GM23338 (cell line): ENCODE results near the gene SAMD11. TPM values are rescaled to one million over a fixed set of nuclear protein-coding genes. Genes with fewer than 3 reads are reported as not detected.

ENCODE experiments used
- ATAC-seq: fragments of 200-7000 bp; cut with Tn5 transposase; 3 replicates; pipeline ENCODE4 v1.9.1; 2020
- DNase-seq: peaks from one replicate; pipeline ENCODE4 v3.0.0-alpha.2; 2015; ENCODE audit warnings: low spot score
- H2AFZ ChIP-seq: fragments of 200-600 bp; sonication (generic); 2 replicates; pipeline ENCODE4 v1.8.0; 2016; ENCODE audit warnings: antibody characterized with exemption, mild to moderate bottlenecking, moderate library complexity
- H3F3A ChIP-seq: fragments of 200-600 bp; sonication (generic); replicated peaks from 2 replicates; pipeline ENCODE4 v1.8.0; 2017; ENCODE audit warnings: antibody characterized with exemption, mixed run types, low read depth
- H3K27ac ChIP-seq: fragments of 200-600 bp; sonication (generic); 2 replicates; pipeline ENCODE4 v1.6.1; 2016; ENCODE audit warnings: low read depth
- H3K27me3 ChIP-seq: fragments of 200-600 bp; sonication (generic); 2 replicates; pipeline ENCODE4 v1.8.0; 2016; ENCODE audit warnings: mild to moderate bottlenecking, mixed run types, moderate library complexity; ENCODE audit not compliant: insufficient read depth
- H3K36me3 ChIP-seq: fragments of 200-600 bp; sonication (generic); 2 replicates; pipeline ENCODE4 v1.8.0; 2016; ENCODE audit warnings: mild to moderate bottlenecking; ENCODE audit not compliant: insufficient read depth
- H3K4me1 ChIP-seq: fragments of 200-600 bp; sonication (generic); 2 replicates; pipeline ENCODE4 v1.8.0; 2016; ENCODE audit warnings: mild to moderate bottlenecking, moderate library complexity; ENCODE audit not compliant: insufficient read depth
- H3K4me2 ChIP-seq: fragments of 200-600 bp; sonication (generic); 2 replicates; pipeline ENCODE4 v1.7.1; 2017; ENCODE audit warnings: mixed run types
- H3K4me3 ChIP-seq: fragments of 200-600 bp; sonication (generic); 2 replicates; pipeline ENCODE4 v1.6.1; 2016; ENCODE audit warnings: mixed run types
- H3K79me2 ChIP-seq: fragments of 200-600 bp; sonication (generic); replicated peaks from 2 replicates; pipeline ENCODE4 v1.8.0; 2017; ENCODE audit warnings: mild to moderate bottlenecking; ENCODE audit not compliant: insufficient read depth
- H3K9me2 ChIP-seq: fragments of 200-600 bp; sonication (generic); 2 replicates; pipeline ENCODE4 v1.8.0; 2017; ENCODE audit not compliant: insufficient read depth
- H4K20me1 ChIP-seq: fragments of 200-600 bp; sonication (generic); replicated peaks from 2 replicates; pipeline ENCODE4 v1.8.0; 2017; ENCODE audit warnings: mild to moderate bottlenecking; ENCODE audit not compliant: insufficient read depth
- H3K27ac Mint-ChIP-seq: 2 replicates; pipeline ENCODE4 v1.8.0; 2020; ENCODE audit warnings: inconsistent platforms, mild to moderate bottlenecking, moderate library complexity, mixed read lengths
- H3K27me3 Mint-ChIP-seq: 3 replicates; pipeline ENCODE4 v1.8.0; 2022; ENCODE audit warnings: low read depth, mild to moderate bottlenecking, moderate library complexity, mixed read lengths, inconsistent platforms; ENCODE audit not compliant: insufficient read depth, poor library complexity
- H3K36me3 Mint-ChIP-seq: 3 replicates; pipeline ENCODE4 v1.8.0; 2021; ENCODE audit warnings: low read depth, mild to moderate bottlenecking, inconsistent platforms, moderate library complexity, mixed read lengths
- H3K4me1 Mint-ChIP-seq: 3 replicates; pipeline ENCODE4 v1.8.0; 2020; ENCODE audit warnings: mild to moderate bottlenecking, inconsistent platforms, mixed read lengths
- H3K4me3 Mint-ChIP-seq: 3 replicates; pipeline ENCODE4 v1.8.0; 2021; ENCODE audit warnings: moderate library complexity, mild to moderate bottlenecking, inconsistent platforms, mixed read lengths
- H3K9me3 Mint-ChIP-seq: 3 replicates; pipeline ENCODE4 v1.8.0; 2020; ENCODE audit warnings: moderate library complexity, mild to moderate bottlenecking, inconsistent platforms, mixed read lengths
- CREB1 ChIP-seq: fragments of 250-450 bp; sonication (Bioruptor Pico); IDR thresholded peaks from 2 replicates; pipeline ENCODE4 v1.5.0; 2020; ENCODE audit warnings: low read depth, mild to moderate bottlenecking, moderate library complexity
- CTCF ChIP-seq, 2 experiments: fragments of 200-600 bp in 1 of 2; sonication (generic) in 1 of 2; conservative IDR thresholded peaks; 2 replicates each; pipeline versions ENCODE4 v1.5.1 to v1.6.1; 2016 to 2017; ENCODE audit warnings: antibody characterized with exemption in 2 of 2, low read depth in 2 of 2, mild to moderate bottlenecking in 2 of 2, moderate library complexity in 1 of 2
- ETS1 ChIP-seq: IDR thresholded peaks from 2 replicates; pipeline ENCODE4 v1.6.1; 2016; ENCODE audit warnings: antibody characterized with exemption
- EZH2 ChIP-seq: fragments of 200-600 bp; sonication (generic); IDR thresholded peaks from one replicate; pipeline ENCODE4 v1.8.0; 2017; ENCODE audit warnings: antibody characterized with exemption, mild to moderate bottlenecking, low read depth; ENCODE audit not compliant: unreplicated experiment
- EZH2phosphoT487 ChIP-seq: fragments of 200-600 bp; sonication (generic); IDR thresholded peaks from one replicate; pipeline ENCODE4 v1.8.1; 2018; ENCODE audit warnings: antibody characterized with exemption; ENCODE audit not compliant: unreplicated experiment
- JUNB ChIP-seq: IDR thresholded peaks from one replicate; pipeline ENCODE4 v1.6.1; 2016; ENCODE audit warnings: antibody characterized with exemption; ENCODE audit not compliant: unreplicated experiment
- NANOG ChIP-seq: IDR thresholded peaks from 2 replicates; pipeline ENCODE4 v1.6.1; 2016; ENCODE audit warnings: antibody characterized with exemption, borderline replicate concordance
- POLR2AphosphoS5 ChIP-seq: IDR thresholded peaks from 2 replicates; pipeline ENCODE4 v1.6.1; 2016; ENCODE audit warnings: antibody characterized with exemption, low read depth
- REST ChIP-seq: IDR thresholded peaks from one replicate; pipeline ENCODE4 v1.6.1; 2018; ENCODE audit warnings: antibody characterized with exemption; ENCODE audit not compliant: unreplicated experiment
- STAT1 ChIP-seq: IDR thresholded peaks from one replicate; pipeline ENCODE4 v1.6.1; 2016; ENCODE audit warnings: antibody characterized with exemption; ENCODE audit not compliant: unreplicated experiment
- ZNF114 ChIP-seq: fragments of 250-450 bp; sonication (Bioruptor Pico); IDR thresholded peaks from 2 replicates; pipeline ENCODE4 v1.5.0; 2020; ENCODE audit warnings: mild to moderate bottlenecking, moderate library complexity
- ZNF331 ChIP-seq: fragments of 250-450 bp; sonication (Bioruptor Pico); IDR thresholded peaks from 2 replicates; pipeline ENCODE4 v1.5.0; 2020; ENCODE audit warnings: low read depth, mild to moderate bottlenecking, moderate library complexity
- ZNF462 ChIP-seq: fragments of 250-450 bp; sonication (Bioruptor Pico); IDR thresholded peaks from 2 replicates; pipeline ENCODE4 v1.5.0; 2020; ENCODE audit warnings: mild to moderate bottlenecking, moderate library complexity
- polyA plus RNA-seq: library from polyadenylated mRNA; unstranded; fragments of >200 nt; fragmentation: Nextera tagmentation; extraction: Ambion mirVana; gene quantifications from 2 replicates; pipeline ENCODE4 v1.2.1, GENCODE V29; 2016
- total RNA-seq: library from RNA; depleted of rRNA; stranded (reverse); fragments of >200 nt; shearing (Covaris generic); gene quantifications from 2 replicates; pipeline ENCODE4 v1.2.3, GENCODE V29; 2014

The SAMD11 gene
- total and polyA plus RNA-seq, 2 experiments from 2014 or later, result 0.14 to 0.40 TPM

GRCh38 chr1:901108-901859, 22.4 kb upstream of the SAMD11 start:
- Histone ChIP-seq H3K27me3 (peaks cover 41% of the 10 kb centered on the region), H3K4me2 (no peak overlapping the region), H3K79me2 (no peaks in the 10 kb centered on the region), H2AFZ (no peak overlapping the region), H3K4me1 (no peaks in the 10 kb centered on the region), H3K36me3 (no peaks in the 10 kb centered on the region), H3F3A (no peaks in the 10 kb centered on the region), H3K9me2 (no peaks in the 10 kb centered on the region), H3K27ac (no peak overlapping the region), H4K20me1 (no peaks in the 10 kb centered on the region; the same call in 1 of the 2 replicates), H3K4me3 (no peak overlapping the region)
- H3K27me3 Mint-ChIP-seq, result peaks cover 53% of the 10 kb centered on the region
- peaks cover 3% of the 10 kb centered on the region; the same call in 2 of the 3 replicates for H3K4me1 Mint-ChIP-seq
- H3K9me3 Mint-ChIP-seq, result no peaks in the 10 kb centered on the region; the same call in 2 of the 3 replicates
- no peak overlapping the region for H3K4me3 Mint-ChIP-seq
- H3K27ac Mint-ChIP-seq, result no peak overlapping the region
- no peaks in the 10 kb centered on the region for H3K36me3 Mint-ChIP-seq
- DNase-seq (no peak), ATAC-seq (no peak)
- TF ChIP-seq NANOG (no peak), STAT1 (no peak), CREB1 (CRISPR knock-in tag) (no peak), POLR2AphosphoS5 (no peak), CTCF (conservative IDR thresholded peaks at IDR 0.05; ENCODE audit: low read depth in 2 of 2) (no peak), EZH2phosphoT487 (no peak), REST (no peak), EZH2 (no peak), ZNF114 (no peak), JUNB (no peak), ZNF462 (CRISPR knock-in tag) (no peak), ZNF331 (CRISPR knock-in tag) (no peak), ETS1 (no peak)
